Measurements from ENCODE around the gene TMEM92.

Gene TMEM92

GRCh38 chr17:50260501-50260911, 13.8 kb upstream of the TMEM92 start:
- Histone ChIP-seq H3K4me1 (no peaks in the 10 kb centered on the region), H3K4me3 (ENCODE audit: low read depth, low read length) (no peak overlapping the region), H3K9me3 (no peaks in the 10 kb centered on the region), H3K27me3 (no peaks in the 10 kb centered on the region), H3K36me3 (no peaks in the 10 kb centered on the region)
- DNase-seq = no peak
- TF ChIP-seq CTCF (IDR thresholded peaks at IDR 0.05; ENCODE audit: low read depth, low read length) = no peak

DNA sequence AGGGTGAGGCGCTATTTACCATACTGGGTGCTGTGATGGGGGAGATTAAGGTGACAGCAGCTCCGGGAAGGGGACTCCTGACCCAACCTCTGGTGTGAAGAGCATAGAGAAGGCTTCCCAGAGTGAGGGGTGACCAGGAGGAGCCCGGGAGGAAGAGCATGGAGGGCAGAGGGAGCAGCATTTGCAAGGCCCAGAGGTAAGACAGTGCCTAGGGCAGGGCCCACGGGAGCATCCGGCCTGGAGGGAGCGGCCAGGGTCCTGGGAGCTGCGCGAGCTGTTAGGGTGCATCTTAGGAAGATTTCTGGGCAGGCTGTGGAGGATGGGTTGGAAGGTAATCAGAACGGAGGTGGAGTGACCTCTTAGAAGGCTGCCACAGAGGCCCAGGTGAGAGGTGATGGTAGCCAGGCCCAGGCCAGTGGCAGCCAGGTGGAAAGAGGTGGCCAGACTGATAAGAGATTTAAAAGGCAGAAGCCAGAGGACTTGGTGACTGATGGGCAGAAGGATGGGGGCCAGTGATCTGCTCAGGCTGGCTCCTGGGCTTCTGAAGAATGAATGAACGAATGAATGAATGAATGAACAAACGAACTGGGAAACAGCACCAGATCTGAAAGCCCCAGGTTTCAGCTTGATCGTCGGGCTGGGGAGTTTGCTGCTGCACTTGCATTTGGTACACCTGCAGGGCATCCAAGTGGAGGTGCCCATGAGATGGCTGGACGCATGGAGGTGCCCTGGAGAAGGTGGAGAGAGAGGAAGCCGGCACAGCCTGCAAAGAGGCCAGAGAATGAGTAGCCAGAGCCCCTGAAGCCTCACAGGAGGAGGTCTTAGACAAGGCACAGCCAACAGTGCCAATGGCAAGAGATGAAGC, 13.0 kb upstream of the TMEM92 start:
- no peaks in the 10 kb centered on the region for H3K27me3 ChIP-seq
- H3K4me3 ChIP-seq (ENCODE audit: low read depth, low read length) = no peak overlapping the region
- no peak for TF ChIP-seq CTCF (IDR thresholded peaks at IDR 0.05; ENCODE audit: low read depth, low read length)
- H3K4me1 ChIP-seq = peaks cover under 1% of the 10 kb centered on the region; the same call in 1 of the 2 replicates
- no peak for DNase-seq
- H3K9me3 ChIP-seq = no peaks in the 10 kb centered on the region
- H3K36me3 ChIP-seq = no peaks in the 10 kb centered on the region

GRCh38 chr17:50262001-50262794, 12.1 kb upstream of the TMEM92 start:
- H3K4me3 ChIP-seq (ENCODE audit: low read depth, low read length) = no peak overlapping the region
- H3K4me1 ChIP-seq = peaks cover 7% of the 10 kb centered on the region
- no peak for DNase-seq
- no peaks in the 10 kb centered on the region for H3K36me3 ChIP-seq
- no peaks in the 10 kb centered on the region for H3K27me3 ChIP-seq
- no peak for TF ChIP-seq CTCF (IDR thresholded peaks at IDR 0.05; ENCODE audit: low read depth, low read length)
- no peaks in the 10 kb centered on the region for H3K9me3 ChIP-seq

GRCh38 chr17:50263331-50264262, 10.7 kb upstream of the TMEM92 start:
- Histone ChIP-seq H3K4me3 (ENCODE audit: low read depth, low read length) (no peak overlapping the region), H3K36me3 (no peaks in the 10 kb centered on the region), H3K4me1 (peaks cover 7% of the 10 kb centered on the region), H3K9me3 (no peaks in the 10 kb centered on the region), H3K27me3 (no peaks in the 10 kb centered on the region)
- no peak for TF ChIP-seq CTCF (IDR thresholded peaks at IDR 0.05; ENCODE audit: low read depth, low read length)
- no peak for DNase-seq

DNA sequence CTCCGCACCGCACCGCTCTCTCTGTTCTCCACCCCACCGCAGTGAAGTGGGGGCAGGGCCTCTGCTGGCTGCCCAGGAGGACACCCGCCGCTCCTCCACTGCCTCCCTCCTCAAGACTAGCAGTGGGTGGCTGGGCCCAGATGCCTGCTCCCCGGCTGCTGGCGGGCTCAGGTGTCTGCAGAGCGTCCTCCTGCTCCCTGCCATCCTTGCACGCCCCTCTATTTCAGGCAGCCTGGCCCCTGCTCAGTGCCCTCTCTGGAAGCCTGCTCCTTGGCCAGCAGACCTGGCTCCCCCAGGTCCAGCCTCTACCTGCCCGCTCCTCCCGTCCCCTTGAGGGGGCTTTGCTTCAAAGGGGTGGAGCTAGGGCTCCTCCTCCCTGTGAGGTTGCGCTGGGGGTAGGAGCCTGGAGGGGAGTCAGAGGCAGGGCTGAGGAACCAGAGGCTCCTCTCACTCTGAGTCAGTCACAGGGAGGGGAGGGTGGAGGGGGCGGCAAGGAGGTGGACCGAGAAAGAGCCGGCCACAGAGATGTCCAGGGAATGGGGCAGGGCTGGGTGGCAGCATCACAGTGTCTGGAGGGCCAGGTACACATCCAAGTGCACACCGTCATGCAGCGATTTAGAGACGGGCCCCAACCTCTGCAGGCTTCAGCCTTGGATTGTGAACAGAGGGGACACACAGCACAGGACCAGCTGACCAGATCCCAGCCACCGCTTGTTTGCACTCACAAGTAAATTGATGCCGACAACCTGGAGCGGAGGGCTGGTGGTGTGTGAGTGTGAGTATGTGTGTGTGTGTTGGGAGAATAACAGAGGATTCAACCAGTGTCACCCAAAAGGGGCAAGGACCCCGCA, 9.8 kb upstream of the TMEM92 start:
- no peak overlapping the region for H3K4me3 ChIP-seq (ENCODE audit: low read depth, low read length)
- H3K36me3 ChIP-seq = no peaks in the 10 kb centered on the region
- TF ChIP-seq CTCF (IDR thresholded peaks at IDR 0.05; ENCODE audit: low read depth, low read length) = no peak
- H3K9me3 ChIP-seq = no peaks in the 10 kb centered on the region
- no peak for DNase-seq
- H3K4me1 ChIP-seq = peaks cover 7% of the 10 kb centered on the region
- H3K27me3 ChIP-seq = no peaks in the 10 kb centered on the region

All from BE2C (cell line).